HG03521 (cell line): ENCODE data around the gene TTF2.
"Not testable (repeated sequence)": the region's sequence is repeated elsewhere in the genome, so short reads cannot be mapped to it uniquely, and the experiment has no call there.

Experiments used
- ATAC-seq: cut with Tn5 transposase; IDR thresholded peaks from one replicate; pipeline ENCODE4 v1.9.1; 2021; ENCODE audit warnings: mild to moderate bottlenecking, moderate library complexity; ENCODE audit not compliant: unreplicated experiment

The TTF2 gene

GRCh38 chr1:117147856-117148588 lies 87.9 kb downstream of the TTF2 start:
- no peak for ATAC-seq

DNA sequence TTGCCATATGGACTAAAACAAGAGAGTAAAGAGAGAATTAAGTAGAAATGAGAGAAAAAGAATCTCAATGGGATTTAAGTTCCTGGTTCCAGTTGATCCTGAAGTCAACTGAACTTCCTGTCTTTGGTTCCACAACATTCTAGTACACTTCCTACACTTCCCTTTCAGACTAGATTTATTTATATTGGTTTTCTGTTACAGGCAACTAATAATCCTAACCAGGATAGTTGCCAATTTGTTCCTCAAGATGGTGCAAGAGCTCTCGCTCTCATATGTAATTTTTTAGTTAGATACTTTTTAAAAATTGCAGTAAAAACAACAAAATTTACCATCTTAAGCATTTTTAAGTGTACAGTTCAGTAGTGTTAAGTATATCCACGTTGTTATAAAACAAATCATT lies 90.2 kb downstream of the TTF2 start:
- no peak for ATAC-seq

GRCh38 chr1:117151305-117151704 lies 91.2 kb downstream of the TTF2 start:
- not testable (repeated sequence) for ATAC-seq
